EH (cell line): Measurements from ENCODE around the gene PPP1R37.

Experiments
- DNase-seq: peaks from one replicate; pipeline ENCODE4 v3.0.0-alpha.2; 2015; ENCODE audit warnings: low read depth

The PPP1R37 gene

GRCh38 chr19:45092747-45093678 lies at the start of gene PPP1R37:
TSS of gene PPP1R37 (plus strand) at chr19:45093179. CDS start at chr19:45093326, 147 bp downstream.
- DNase-seq: peak; percentile 95

- no peak for DNase-seq
Observed at GRCh38 chr19:45045671-45046353, 47.2 kb upstream of the PPP1R37 start.

GRCh38 chr19:45046355-45046754 lies 46.6 kb upstream of the PPP1R37 start:
- DNase-seq: no peak

GRCh38 chr19:45047188-45047797 lies 45.7 kb upstream of the PPP1R37 start:
- no peak for DNase-seq

- DNase-seq: no peak
Observed at GRCh38 chr19:45049073-45049736, 43.8 kb upstream of the PPP1R37 start.

- DNase-seq: no peak
Observed at GRCh38 chr19:45050036-45050435, 42.9 kb upstream of the PPP1R37 start.

- no peak for DNase-seq
Observed at GRCh38 chr19:45051929-45052579, 40.9 kb upstream of the PPP1R37 start.

- no peak for DNase-seq
Observed at GRCh38 chr19:45056831-45057230, 36.1 kb upstream of the PPP1R37 start.

- no peak for DNase-seq
Observed at GRCh38 chr19:45057444-45057843, 35.5 kb upstream of the PPP1R37 start.

- no peak for DNase-seq
Observed at GRCh38 chr19:45058622-45059159, 34.3 kb upstream of the PPP1R37 start.

GRCh38 chr19:45059258-45059965 lies 33.6 kb upstream of the PPP1R37 start:
- peak; percentile 73 for DNase-seq

- no peak for DNase-seq
Observed at GRCh38 chr19:45061965-45062364, 31.0 kb upstream of the PPP1R37 start.

- DNase-seq: no peak
Observed at GRCh38 chr19:45063851-45064801, 28.9 kb upstream of the PPP1R37 start.

- DNase-seq: no peak
Observed at GRCh38 chr19:45066921-45067661, 25.9 kb upstream of the PPP1R37 start.

GRCh38 chr19:45068041-45068440 lies 24.9 kb upstream of the PPP1R37 start:
- DNase-seq: no peak

- peak; percentile 25 for DNase-seq
Observed at GRCh38 chr19:45069056-45069455, 23.9 kb upstream of the PPP1R37 start.

GRCh38 chr19:45070214-45070613 lies 22.8 kb upstream of the PPP1R37 start:
- DNase-seq: no peak

GRCh38 chr19:45070861-45071544 lies 22.0 kb upstream of the PPP1R37 start:
- no peak for DNase-seq
